VCaP (cell line): ENCODE results near the gene HSP90AB1.
"Not testable (repeated sequence)": the region's sequence is repeated elsewhere in the genome, so short reads cannot be mapped to it uniquely, and the experiment has no call there.

Source experiments
- H3K27ac ChIP-seq: fragments of 450-650 bp; 2 replicates; pipeline ENCODE4 v1.5.1; 2017
- CTCF ChIP-seq: fragments of 450-650 bp; conservative IDR thresholded peaks from 2 replicates; pipeline ENCODE4 v1.5.1; 2017; ENCODE audit warnings: mild to moderate bottlenecking, moderate library complexity

The HSP90AB1 gene

GRCh38 chr6:44228031-44228430 lies 18.9 kb upstream of the HSP90AB1 start:
- TF ChIP-seq CTCF, result no peak
- H3K27ac ChIP-seq, result no peak overlapping the region

- no peak overlapping the region for H3K27ac ChIP-seq
- no peak for TF ChIP-seq CTCF
Observed at GRCh38 chr6:44228433-44228832, 18.5 kb upstream of the HSP90AB1 start.

- no peak overlapping the region for H3K27ac ChIP-seq
- no peak for TF ChIP-seq CTCF
Observed at GRCh38 chr6:44228836-44229235, 18.1 kb upstream of the HSP90AB1 start.

- TF ChIP-seq CTCF, result no peak
- no peak overlapping the region for H3K27ac ChIP-seq
Observed at GRCh38 chr6:44229376-44230033, 17.4 kb upstream of the HSP90AB1 start.

- no peak for TF ChIP-seq CTCF
- no peak overlapping the region for H3K27ac ChIP-seq
Observed at GRCh38 chr6:44230034-44230675, 16.7 kb upstream of the HSP90AB1 start.

GRCh38 chr6:44231426-44231825 lies 15.5 kb upstream of the HSP90AB1 start:
- H3K27ac ChIP-seq, result not testable (repeated sequence)

GRCh38 chr6:44232676-44233566 lies 14.0 kb upstream of the HSP90AB1 start:
- H3K27ac ChIP-seq, result peak overlapping the region; percentile 74
- TF ChIP-seq CTCF, result no peak
